Measurements from ENCODE around the gene ARHGEF5.
"Not testable (repeated sequence)": the region's sequence is repeated elsewhere in the genome, so short reads cannot be mapped to it uniquely, and the experiment has no call there.

Gene ARHGEF5

GRCh38 chr7:144384555-144385245, 29.5 kb downstream of the ARHGEF5 start:
- no peak for DNase-seq

GRCh38 chr7:144386741-144387140, 31.5 kb downstream of the ARHGEF5 start:
- no peak for DNase-seq

DNA sequence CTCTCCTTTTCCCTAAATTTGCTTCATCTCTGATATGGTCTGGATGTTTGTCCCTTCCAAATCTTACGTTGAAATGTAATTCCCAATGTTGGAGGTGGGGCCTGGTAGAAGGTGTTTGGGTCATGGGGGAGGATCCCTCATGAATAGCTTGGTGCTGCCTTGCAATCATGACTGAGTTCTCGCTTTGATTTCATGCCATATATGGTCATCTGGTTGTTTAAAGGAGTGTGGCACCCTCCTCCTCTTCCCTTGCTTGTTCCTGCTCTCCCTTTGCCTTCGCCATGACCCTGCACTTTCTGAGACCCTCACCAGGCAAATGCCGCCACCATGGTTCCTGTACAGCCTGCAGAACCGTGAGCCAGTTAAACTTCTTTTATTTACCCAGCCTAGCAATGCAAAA, 33.7 kb downstream of the ARHGEF5 start:
- DNase-seq: no peak

- peak in 2 of 3 experiments; percentile 19 to 54 for DNase-seq
Measured at GRCh38 chr7:144390481-144390880, 35.3 kb downstream of the ARHGEF5 start.

- no peak for DNase-seq
Measured at GRCh38 chr7:144391014-144391413, 35.8 kb downstream of the ARHGEF5 start.

GRCh38 chr7:144391823-144392255, 36.6 kb downstream of the ARHGEF5 start:
- DNase-seq: peak; percentile 3 to 74 (median 23)

GRCh38 chr7:144397086-144397485, 41.9 kb downstream of the ARHGEF5 start:
- DNase-seq: no peak

DNA sequence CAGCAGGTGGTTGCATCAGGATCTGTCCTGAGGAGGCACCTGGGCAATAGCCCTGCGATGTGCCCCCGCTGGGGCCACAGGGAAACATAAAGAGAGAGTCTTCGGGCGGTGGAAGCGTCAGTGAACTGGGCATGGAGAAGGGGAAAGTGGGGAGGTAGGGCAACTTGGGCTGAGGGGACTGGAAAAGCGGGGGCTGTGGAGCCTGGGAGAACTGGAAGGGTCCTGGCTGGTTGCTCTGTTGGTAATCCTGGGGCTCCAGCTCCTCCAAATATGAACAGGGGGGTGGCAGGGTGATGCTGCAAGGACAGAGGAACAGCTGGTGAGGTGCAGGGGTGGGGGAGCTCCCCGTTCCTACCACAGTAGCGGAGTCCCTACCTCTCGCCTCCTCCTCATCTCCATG, 43.1 kb downstream of the ARHGEF5 start:
- no peak for DNase-seq

DNA sequence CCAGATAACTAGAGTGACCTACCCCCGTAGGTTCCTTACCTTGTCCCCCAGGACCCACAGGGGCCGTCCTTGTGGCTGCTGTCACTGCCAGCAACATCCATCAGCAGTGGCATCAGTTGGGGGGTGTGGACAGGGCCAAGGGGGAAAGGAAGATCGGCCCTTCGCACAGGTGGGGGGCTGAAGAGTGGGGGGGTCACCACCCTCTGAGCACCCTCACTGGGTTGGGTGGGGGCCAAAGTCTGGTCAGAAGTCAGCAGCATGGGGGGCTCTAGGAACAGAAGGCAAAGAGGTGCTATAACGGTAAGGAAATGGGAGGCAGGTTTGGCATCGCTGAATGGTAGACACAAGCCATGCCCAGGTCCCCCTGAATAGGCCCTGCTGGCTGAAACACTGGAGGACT, 43.7 kb downstream of the ARHGEF5 start:
- DNase-seq: no peak

- DNase-seq: no peak
Measured at GRCh38 chr7:144399946-144400345, 44.7 kb downstream of the ARHGEF5 start.

GRCh38 chr7:144401490-144401889, 46.3 kb downstream of the ARHGEF5 start:
- DNase-seq: no peak

- DNase-seq: no peak
Measured at GRCh38 chr7:144403102-144403501, 47.9 kb downstream of the ARHGEF5 start.

- no peak for DNase-seq
Measured at GRCh38 chr7:144403649-144404061, 48.5 kb downstream of the ARHGEF5 start, which contains the start of gene NOBOX. TSS of gene NOBOX (minus strand) at chr7:144403693.

DNA sequence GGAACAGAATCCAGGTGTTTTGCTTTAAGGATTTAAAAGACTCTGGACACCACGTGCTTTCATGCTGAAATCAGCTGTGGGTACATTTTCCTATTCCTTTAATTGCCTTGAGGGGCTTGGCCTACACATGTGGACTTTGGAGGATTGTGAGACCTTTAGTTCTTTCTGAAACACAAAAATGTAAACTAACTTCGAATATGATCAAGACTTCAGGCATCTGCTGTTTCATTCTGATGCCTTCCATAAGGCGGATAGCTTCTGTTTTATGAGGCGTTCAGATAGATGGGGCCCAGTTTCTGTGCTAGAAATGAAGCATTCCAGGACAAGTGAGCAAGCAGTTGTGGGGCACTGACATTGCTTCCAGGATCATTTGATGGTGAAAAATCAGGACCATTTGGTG, 49.7 kb downstream of the ARHGEF5 start:
- DNase-seq: no peak

DNA sequence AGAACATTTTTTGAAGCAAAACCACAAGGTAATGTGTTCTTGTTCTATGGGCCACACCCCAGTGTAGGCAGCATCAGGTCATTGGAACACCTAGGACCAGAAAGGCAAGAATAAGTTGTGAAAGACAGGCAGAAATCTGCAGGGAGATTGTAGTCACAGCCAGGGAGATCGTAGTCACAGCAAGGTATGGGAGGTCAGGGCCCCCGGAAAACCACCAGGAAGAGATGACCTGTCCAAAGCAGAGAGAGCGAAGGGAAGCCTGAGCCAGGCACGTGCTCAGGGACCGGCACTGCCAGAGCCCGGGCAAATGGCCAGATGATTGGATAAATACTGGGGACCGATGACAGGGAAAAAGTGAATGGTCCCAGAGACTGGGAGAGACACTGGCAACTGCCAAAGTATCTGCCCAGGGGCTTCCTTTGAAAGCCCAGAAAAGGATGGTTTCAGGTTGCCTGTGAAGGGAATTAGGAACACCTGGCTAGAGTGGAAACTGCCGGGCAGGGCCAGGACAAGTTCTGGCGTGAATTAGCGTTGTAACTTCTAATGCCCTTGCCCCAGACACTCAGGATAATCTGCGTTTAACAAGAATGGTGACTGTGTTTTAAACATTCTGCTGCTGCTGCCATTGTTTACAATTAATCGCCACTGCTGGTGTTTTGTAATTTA, 52.2 kb downstream of the ARHGEF5 start:
- DNase-seq: peak in 1 of 3 experiments; percentile 29

DNA sequence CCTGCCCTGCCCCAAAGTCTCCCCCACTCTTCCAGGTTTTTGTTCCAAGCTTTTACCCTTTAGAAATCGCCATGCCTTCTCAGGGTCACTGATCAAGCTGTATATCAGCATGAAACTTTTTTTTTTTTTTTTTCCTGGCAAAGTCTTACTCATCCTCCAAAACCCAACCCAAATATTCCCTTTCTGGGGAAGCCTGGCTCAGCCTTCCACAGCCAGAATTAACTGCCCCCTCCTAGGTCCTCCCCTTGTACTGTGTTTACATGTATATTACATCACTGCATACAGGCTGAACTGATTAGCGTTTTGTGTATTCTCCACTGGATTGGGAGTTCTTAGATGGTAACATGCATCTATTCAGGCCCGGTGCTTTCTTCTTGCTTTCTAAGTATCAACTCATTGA, 52.9 kb downstream of the ARHGEF5 start:
- no peak for DNase-seq

DNA sequence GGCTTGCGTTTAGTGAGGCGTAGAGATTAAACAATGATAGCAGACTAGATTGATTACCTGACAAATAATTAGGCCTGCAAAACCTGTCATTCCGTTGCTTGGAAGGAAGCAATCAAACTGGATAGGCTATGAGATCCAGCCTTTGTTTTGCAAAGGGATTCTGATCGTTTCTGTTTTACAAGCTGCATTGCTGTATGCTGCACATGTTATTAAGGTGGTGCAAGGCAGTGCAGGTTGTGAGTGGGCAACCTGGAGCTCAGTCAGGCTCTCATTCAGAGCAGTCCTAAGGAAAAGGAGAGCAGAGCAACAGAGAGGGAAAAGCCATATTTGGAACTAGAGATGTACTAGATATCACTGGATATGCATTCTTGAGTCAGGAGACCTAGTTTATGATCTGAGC, 55.2 kb downstream of the ARHGEF5 start:
- DNase-seq: peak in 1 of 3 experiments; percentile 41

DNA sequence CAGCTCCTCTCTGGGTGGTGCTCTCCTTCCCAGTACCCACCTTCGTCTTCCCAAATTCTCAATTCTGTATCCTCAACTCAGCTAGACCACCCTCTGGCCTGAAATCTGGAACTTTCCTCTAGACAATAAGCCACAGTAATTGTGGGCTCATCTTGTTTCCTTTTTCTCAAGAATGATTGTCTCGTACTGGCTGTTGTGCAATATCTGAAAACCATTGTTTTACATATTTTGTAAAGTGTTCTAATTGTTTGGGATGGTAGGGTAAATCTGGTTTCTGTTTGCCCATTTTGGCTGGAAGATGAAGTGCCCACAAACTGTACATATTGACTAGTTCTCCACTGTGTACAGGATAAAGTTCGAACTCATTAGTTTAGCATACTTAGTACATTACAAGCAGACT, 59.6 kb downstream of the ARHGEF5 start:
- DNase-seq: no peak

DNA sequence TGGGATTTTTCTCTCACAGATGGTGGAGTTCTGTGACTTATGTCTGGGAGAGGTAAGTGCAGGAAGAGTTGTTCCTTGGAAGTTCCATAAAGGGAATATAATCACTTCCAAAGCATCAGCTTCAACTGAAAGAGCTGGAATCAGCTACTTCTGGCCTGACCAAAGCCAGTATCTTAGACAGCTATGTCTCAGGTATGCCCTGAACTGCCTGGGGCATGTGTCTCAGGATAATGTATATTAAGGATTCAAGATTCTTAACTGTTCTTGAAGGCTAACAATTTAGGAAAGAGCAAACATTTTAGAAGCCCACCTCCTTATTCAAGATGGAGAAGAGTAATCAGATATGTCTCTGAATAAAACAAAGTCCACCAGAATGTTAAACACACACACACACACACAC, 60.7 kb downstream of the ARHGEF5 start:
- DNase-seq: no peak

DNA sequence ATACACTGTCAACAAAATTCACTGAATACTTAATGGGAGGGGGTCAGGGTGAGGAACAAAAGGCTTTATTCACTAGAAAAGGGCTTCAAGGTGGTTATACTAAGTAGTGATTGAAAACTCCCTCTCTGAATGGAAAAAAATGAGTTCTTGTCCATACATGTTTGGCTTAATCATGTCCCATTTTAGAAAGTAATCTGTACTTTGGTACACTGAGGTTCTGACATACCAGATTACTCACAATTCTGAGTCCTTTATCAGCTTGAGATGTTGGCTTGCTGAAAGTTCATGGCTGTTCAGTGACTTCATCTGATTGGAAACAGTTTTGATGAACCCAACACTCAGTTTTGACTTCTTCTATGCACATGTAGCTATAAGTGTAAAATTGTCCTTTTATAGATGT, 61.1 kb downstream of the ARHGEF5 start:
- peak in 1 of 3 experiments; percentile 14 for DNase-seq

GRCh38 chr7:144418931-144419330, 63.7 kb downstream of the ARHGEF5 start:
- not testable (repeated sequence) for DNase-seq

- not testable (repeated sequence) for DNase-seq
Measured at GRCh38 chr7:144427539-144427938, 72.3 kb downstream of the ARHGEF5 start.

- DNase-seq: no peak
Measured at GRCh38 chr7:144428431-144428830, 73.2 kb downstream of the ARHGEF5 start.

All from NCI-H1417 (cell line).